H9 (cell line): ENCODE data around the gene CAPN8. TPM values are rescaled to one million over a fixed set of nuclear protein-coding genes. Genes with fewer than 3 reads are reported as not detected.

ENCODE experiments used
- DNase-seq: peaks from one replicate; pipeline ENCODE4 v3.0.0-alpha.2; 2017
- H2AFZ ChIP-seq: one replicate; pipeline ENCODE4 v1.6.1; 2013; ENCODE audit warnings: mild to moderate bottlenecking, low read length, control low read depth, moderate library complexity
- H2AK5ac ChIP-seq: 2 replicates; pipeline ENCODE4 v1.6.1; 2013; ENCODE audit warnings: low read length, control low read depth, mixed read lengths; ENCODE audit not compliant: insufficient read length
- H2BK120ac ChIP-seq: one replicate; pipeline ENCODE4 v1.6.1; 2013; ENCODE audit warnings: low read depth, mild to moderate bottlenecking, low read length, control low read depth, inconsistent platforms; ENCODE audit not compliant: poor library complexity, severe bottlenecking
- H2BK12ac ChIP-seq: 2 replicates; pipeline ENCODE4 v1.6.1; 2013; ENCODE audit warnings: low read length, control low read depth, mixed read lengths, low read depth; ENCODE audit not compliant: insufficient read length
- H2BK15ac ChIP-seq: 2 replicates; pipeline ENCODE4 v1.6.1; 2013; ENCODE audit warnings: low read depth, low read length, control low read depth
- H2BK20ac ChIP-seq: one replicate; pipeline ENCODE4 v1.6.1; 2013; ENCODE audit warnings: low read depth, mild to moderate bottlenecking, low read length, control low read depth, inconsistent platforms; ENCODE audit not compliant: poor library complexity, severe bottlenecking
- H2BK5ac ChIP-seq: 2 replicates; pipeline ENCODE4 v1.6.1; 2013; ENCODE audit warnings: low read length, control low read depth, mixed read lengths; ENCODE audit not compliant: insufficient read length
- H3K14ac ChIP-seq: 2 replicates; pipeline ENCODE4 v1.6.1; 2013; ENCODE audit warnings: low read length, control low read depth; ENCODE audit not compliant: insufficient read depth
- H3K18ac ChIP-seq: 2 replicates; pipeline ENCODE4 v1.6.1; 2013; ENCODE audit warnings: low read depth, mild to moderate bottlenecking, mixed read lengths, low read length, control low read depth; ENCODE audit not compliant: insufficient read length
- H3K23ac ChIP-seq: 2 replicates; pipeline ENCODE4 v1.6.1; 2013; ENCODE audit warnings: low read length, control low read depth, mixed read lengths, low read depth; ENCODE audit not compliant: insufficient read length
- H3K23me2 ChIP-seq: 2 replicates; pipeline ENCODE4 v1.6.1; 2013; ENCODE audit warnings: low read depth, mild to moderate bottlenecking, mixed read lengths, low read length, control low read depth; ENCODE audit not compliant: insufficient read length, poor library complexity, severe bottlenecking
- H3K27ac ChIP-seq: 2 replicates; pipeline ENCODE4 v1.5.1; 2013; ENCODE audit warnings: low read length, control low read depth, mixed read lengths, low read depth; ENCODE audit not compliant: insufficient read length
- H3K27me3 ChIP-seq: 2 replicates; pipeline ENCODE4 v1.6.1; 2013; ENCODE audit warnings: low read length, control low read depth, inconsistent platforms; ENCODE audit not compliant: insufficient read depth
- H3K4ac ChIP-seq: 2 replicates; pipeline ENCODE4 v1.6.1; 2013; ENCODE audit warnings: low read depth, mild to moderate bottlenecking, control low read depth, inconsistent platforms, low read length, moderate library complexity
- H3K4me1 ChIP-seq: 2 replicates; pipeline ENCODE4 v1.6.1; 2013; ENCODE audit warnings: low read length, control low read depth, inconsistent platforms; ENCODE audit not compliant: insufficient read depth
- H3K4me2 ChIP-seq: 2 replicates; pipeline ENCODE4 v1.6.1; 2013; ENCODE audit warnings: low read length, control low read depth, mixed read lengths; ENCODE audit not compliant: insufficient read length, insufficient read depth
- H3K56ac ChIP-seq: 2 replicates; pipeline ENCODE4 v1.6.1; 2013; ENCODE audit warnings: low read depth, mild to moderate bottlenecking, mixed read lengths, low read length, control low read depth; ENCODE audit not compliant: insufficient read length
- H3K79me1 ChIP-seq: 2 replicates; pipeline ENCODE4 v1.6.1; 2013; ENCODE audit warnings: low read depth, mild to moderate bottlenecking, moderate library complexity, low read length, control low read depth, inconsistent platforms; ENCODE audit not compliant: insufficient read depth, poor library complexity, severe bottlenecking
- H3K79me2 ChIP-seq: 2 replicates; pipeline ENCODE4 v1.6.1; 2013; ENCODE audit warnings: low read length, control low read depth, inconsistent platforms; ENCODE audit not compliant: insufficient read depth
- H3K9ac ChIP-seq: 2 replicates; pipeline ENCODE4 v1.6.1; 2013; ENCODE audit warnings: low read length, control low read depth, mixed read lengths; ENCODE audit not compliant: insufficient read length; ENCODE audit errors: extremely low read depth
- H3K9me3 ChIP-seq: one replicate; pipeline ENCODE4 v1.6.1; 2013; ENCODE audit warnings: low read depth, low read length, inconsistent platforms; ENCODE audit not compliant: control insufficient read depth
- H3T11ph ChIP-seq: one replicate; pipeline ENCODE4 v1.6.1; 2013; ENCODE audit warnings: mild to moderate bottlenecking, low read length, control low read depth, inconsistent platforms
- H4K20me1 ChIP-seq: one replicate; pipeline ENCODE4 v1.6.1; 2013; ENCODE audit not compliant: control insufficient read depth, insufficient read length, insufficient read depth
- H4K5ac ChIP-seq: 2 replicates; pipeline ENCODE4 v1.6.1; 2013; ENCODE audit warnings: low read depth, mild to moderate bottlenecking, mixed read lengths, low read length, control low read depth; ENCODE audit not compliant: insufficient read length
- H4K8ac ChIP-seq: replicated peaks from 2 replicates; pipeline ENCODE4 v1.6.1; 2013; ENCODE audit warnings: low read length, control low read depth, mixed read lengths, low read depth; ENCODE audit not compliant: insufficient read length
- H4K91ac ChIP-seq: 2 replicates; pipeline ENCODE4 v1.6.1; 2013; ENCODE audit warnings: low read depth, mild to moderate bottlenecking, moderate library complexity, mixed read lengths, low read length, control low read depth; ENCODE audit not compliant: insufficient read length
- H3K27ac Mint-ChIP-seq, 3 experiments: 2 replicates in 2 of 3; 3 replicates in 1 of 3; pipeline ENCODE4 v1.8.0; 2020 to 2021; ENCODE audit warnings: mixed read lengths in 3 of 3, mild to moderate bottlenecking in 1 of 3, moderate library complexity in 1 of 3
- H3K27me3 Mint-ChIP-seq: 2 replicates; pipeline ENCODE4 v1.8.0; 2021; ENCODE audit warnings: low read depth, mild to moderate bottlenecking, moderate library complexity, mixed read lengths
- H3K36me3 Mint-ChIP-seq, 3 experiments: 2 replicates in 2 of 3; 3 replicates in 1 of 3; pipeline ENCODE4 v1.8.0; 2020 to 2021; ENCODE audit warnings: low read depth in 3 of 3, mixed read lengths in 3 of 3; ENCODE audit not compliant: insufficient read depth in 1 of 3
- H3K4me1 Mint-ChIP-seq, 2 experiments: 2 replicates each; pipeline ENCODE4 v1.8.0; 2020; ENCODE audit warnings: mixed read lengths in 2 of 2
- H3K4me3 Mint-ChIP-seq, 2 experiments: 2 replicates in 1 of 2; 3 replicates in 1 of 2; pipeline ENCODE4 v1.8.0; 2020 to 2021; ENCODE audit warnings: mild to moderate bottlenecking in 2 of 2, mixed read lengths in 2 of 2, moderate library complexity in 1 of 2
- H3K9me3 Mint-ChIP-seq, 2 experiments: 2 replicates in 1 of 2; 3 replicates in 1 of 2; pipeline ENCODE4 v1.8.0; 2020; ENCODE audit warnings: mild to moderate bottlenecking in 2 of 2, mixed read lengths in 2 of 2, moderate library complexity in 1 of 2
- WGBS: extraction: QIAGEN DNeasy Blood & Tissue Kit; methylation state at CpG from one replicate; pipeline ENCODE4 v1.1.7; 2013; ENCODE audit warnings: missing lambda C conversion rate, low lambda C conversion rate, mixed read lengths; ENCODE audit not compliant: insufficient read length; ENCODE audit errors: extremely low coverage; 5-methylcytosine and 5-hydroxymethylcytosine counted together
- total RNA-seq: library from RNA; stranded (reverse); gene quantifications from 2 replicates; pipeline ENCODE4 v1.2.1, GENCODE V29; 2021
- TF ChIP-seq, protein P1 (sequence below): fragments of 200-600 bp; sonication (generic); conservative IDR thresholded peaks from 3 replicates; pipeline ENCODE4 v1.8.0; 2021; ENCODE audit warnings: antibody characterized with exemption, mild to moderate bottlenecking

Gene CAPN8
- total RNA-seq, 1 experiment from 2014 or later, result not detected

DNA sequence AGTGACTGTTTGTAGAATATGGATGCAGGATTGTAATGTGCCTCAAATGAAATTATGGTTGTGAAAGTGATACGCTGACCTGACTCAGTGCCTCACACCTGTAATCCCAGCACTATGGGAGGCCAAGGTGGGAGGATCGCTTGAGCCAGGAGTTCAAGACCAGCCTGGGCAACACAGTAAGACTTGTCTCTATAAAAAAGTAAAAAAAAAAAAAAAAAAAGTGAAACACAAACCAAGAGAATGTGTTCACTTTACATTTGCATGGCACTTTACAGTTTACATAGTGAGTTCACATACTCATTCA, 48.9 kb upstream of the CAPN8 start:
- Histone ChIP-seq H3K27me3 (peaks cover 25% of the 10 kb centered on the region; the same call in 1 of the 2 replicates), H4K5ac (no peak overlapping the region), H3K4ac (no peak overlapping the region), H3K23ac (no peak overlapping the region), H3K9me3 (no peaks in the 10 kb centered on the region), H2BK15ac (no peak overlapping the region), H3K79me2 (no peaks in the 10 kb centered on the region), H2BK5ac (no peak overlapping the region), H3K4me2 (no peak overlapping the region), H3K18ac (no peak overlapping the region), H2AK5ac (no peak overlapping the region), H2AFZ (no peak overlapping the region), H3K14ac (no peak overlapping the region), H2BK20ac (no peak overlapping the region), H2BK120ac (no peak overlapping the region), H3T11ph (no peak overlapping the region), H2BK12ac (no peak overlapping the region), H3K56ac (no peak overlapping the region), H3K79me1 (no peaks in the 10 kb centered on the region), H4K91ac (no peak overlapping the region), H3K9ac (no peak overlapping the region), H4K8ac (no peak overlapping the region), H3K4me1 (peaks cover 8% of the 10 kb centered on the region; the same call in 1 of the 2 replicates), H3K23me2 (peaks cover 6% of the 10 kb centered on the region), H4K20me1 (no peaks in the 10 kb centered on the region), H3K27ac (no peak overlapping the region)
- Mint-ChIP-seq H3K27ac (no peak overlapping the region), H3K27me3 (peaks cover 78% of the 10 kb centered on the region), H3K4me3 (no peak overlapping the region), H3K36me3 (peaks cover 2 to 9% (median 6%) of the 10 kb centered on the region in 3 experiments; a peak in 5 of 7 replicates), H3K9me3 (no peaks in the 10 kb centered on the region), H3K4me1 (peaks cover 39 to 50% of the 10 kb centered on the region in 2 experiments)
- TF ChIP-seq, protein P1, sequence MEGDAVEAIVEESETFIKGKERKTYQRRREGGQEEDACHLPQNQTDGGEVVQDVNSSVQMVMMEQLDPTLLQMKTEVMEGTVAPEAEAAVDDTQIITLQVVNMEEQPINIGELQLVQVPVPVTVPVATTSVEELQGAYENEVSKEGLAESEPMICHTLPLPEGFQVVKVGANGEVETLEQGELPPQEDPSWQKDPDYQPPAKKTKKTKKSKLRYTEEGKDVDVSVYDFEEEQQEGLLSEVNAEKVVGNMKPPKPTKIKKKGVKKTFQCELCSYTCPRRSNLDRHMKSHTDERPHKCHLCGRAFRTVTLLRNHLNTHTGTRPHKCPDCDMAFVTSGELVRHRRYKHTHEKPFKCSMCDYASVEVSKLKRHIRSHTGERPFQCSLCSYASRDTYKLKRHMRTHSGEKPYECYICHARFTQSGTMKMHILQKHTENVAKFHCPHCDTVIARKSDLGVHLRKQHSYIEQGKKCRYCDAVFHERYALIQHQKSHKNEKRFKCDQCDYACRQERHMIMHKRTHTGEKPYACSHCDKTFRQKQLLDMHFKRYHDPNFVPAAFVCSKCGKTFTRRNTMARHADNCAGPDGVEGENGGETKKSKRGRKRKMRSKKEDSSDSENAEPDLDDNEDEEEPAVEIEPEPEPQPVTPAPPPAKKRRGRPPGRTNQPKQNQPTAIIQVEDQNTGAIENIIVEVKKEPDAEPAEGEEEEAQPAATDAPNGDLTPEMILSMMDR, result no peak
- WGBS, result no CpG with 5 or more reads among the region's 2 CpGs
- no peak for DNase-seq
